Spleen (tissue), 11 donors: Measurements from ENCODE around the gene CYYR1. TPM values are rescaled to one million over a fixed set of nuclear protein-coding genes. Genes with fewer than 3 reads are reported as not detected.

Experiments used
- DNase-seq: peaks from one replicate; pipeline ENCODE4 v3.0.0-alpha.2; 2020
- H3K27ac ChIP-seq, 8 donors: fragments of 200-600 bp; sonication (generic) in 7 of 8; 1 replicate in 4 of 8; 2 replicates in 4 of 8; pipeline versions ENCODE4 v1.5.0 to v1.8.0; 2016 to 2021; ENCODE audit warnings: inconsistent platforms in 4 of 8, mild to moderate bottlenecking in 4 of 8, moderate library complexity in 1 of 8
- H3K27me3 ChIP-seq, 7 donors: fragments of 200-600 bp; sonication (generic) in 6 of 7; replicated peaks in 1 of 7; 1 replicate in 4 of 7; 2 replicates in 3 of 7; pipeline versions ENCODE4 v1.5.0 to v1.8.0; 2016 to 2021; ENCODE audit warnings: inconsistent platforms in 3 of 7, mild to moderate bottlenecking in 1 of 7
- H3K36me3 ChIP-seq, 6 donors: fragments of 200-600 bp; sonication (generic) in 5 of 6; 1 replicate in 4 of 6; 2 replicates in 2 of 6; pipeline versions ENCODE4 v1.5.0 to v1.8.0; 2016 to 2021; ENCODE audit warnings: inconsistent platforms in 2 of 6
- H3K4me1 ChIP-seq, 6 donors: fragments of 200-600 bp; sonication (generic) in 5 of 6; 1 replicate in 3 of 6; 2 replicates in 3 of 6; pipeline versions ENCODE4 v1.5.0 to v1.8.0; 2016 to 2021; ENCODE audit warnings: inconsistent platforms in 3 of 6
- H3K4me3 ChIP-seq, 8 donors: fragments of 200-600 bp; sonication (generic) in 7 of 8; 1 replicate in 4 of 8; 2 replicates in 4 of 8; pipeline versions ENCODE4 v1.5.0 to v1.8.0; 2016 to 2021; ENCODE audit warnings: inconsistent platforms in 4 of 8, mild to moderate bottlenecking in 4 of 8, moderate library complexity in 2 of 8
- H3K9me3 ChIP-seq, 8 donors: fragments of 200-600 bp; sonication (generic) in 7 of 8; 1 replicate in 4 of 8; 2 replicates in 4 of 8; pipeline versions ENCODE4 v1.5.0 to v1.8.0; 2016 to 2021; ENCODE audit warnings: inconsistent platforms in 4 of 8
- POLR2A ChIP-seq, 3 donors: fragments of 450-650 bp; IDR thresholded peaks; one replicate each; pipeline ENCODE4 v1.5.1; 2017; ENCODE audit warnings: antibody characterized with exemption in 3 of 3, mild to moderate bottlenecking in 1 of 3
- POLR2AphosphoS5 ChIP-seq, 3 donors: sonication (generic); formaldehyde crosslinking; IDR thresholded peaks; one replicate each; pipeline ENCODE4 v1.5.1; 2017; ENCODE audit warnings: antibody characterized with exemption in 3 of 3
- WGBS, 5 donors: extraction: QIAGEN DNeasy Blood & Tissue Kit in 3 of 5; methylation state at CpG; one replicate each; pipeline versions ENCODE4 v1.1.5 to v1.1.7; 2013 to 2018; 5-methylcytosine and 5-hydroxymethylcytosine counted together
- intact Hi-C: fragments of 100-400 bp; cut with DNase I; formaldehyde crosslinking; loops from one replicate; pipeline ENCODE4 v1.15.0; 2023; ENCODE audit warnings: low total_unique reads
- polyA plus RNA-seq, 3 donors: library from polyadenylated mRNA; stranded (reverse); fragments of 200-250 nt; gene quantifications; one replicate each; pipeline ENCODE4 v1.2.1, GENCODE V29; 2013
- total RNA-seq, 7 donors: library from RNA; depleted of rRNA in 3 of 7; stranded (reverse); fragments of >200 nt in 3 of 7; fragmentation: NEBNext Ultra II Directional in 4 of 7; extraction: Animal tissue kit (Norgen Biotek cat#: 25700) in 4 of 7; gene quantifications; one replicate each; pipeline versions ENCODE4 v1.1.0 to v1.2.1, GENCODE V29; 2016 to 2021
- TF ChIP-seq, protein P1 (sequence below), 11 experiments: fragments of 200-600 bp in 7 of 11; fragments of 450-650 bp in 4 of 11; sonication (generic) in 4 of 11; IDR thresholded peaks in 8 of 11; conservative IDR thresholded peaks in 3 of 11; 1 replicate in 7 of 11; 2 replicates in 4 of 11; pipeline versions ENCODE4 v1.4.0 to v1.8.0; 2016 to 2021; ENCODE audit warnings: antibody characterized with exemption in 11 of 11, inconsistent platforms in 4 of 11, mild to moderate bottlenecking in 1 of 11
- donor health status: healthy with polysubstance abuse.
- donor health status: DM: no; HTN: no; CAD: no; lungs with moderate emphysema.
- donor health status: DM: no; HTN: no; CAD: no.
- donor health status: Bipolar disorder and iron deficiency.
- donor health status: healthy.
- donor health status: DM: no; HTN: no; CAD: no.
- donor health status: DM: yes; HTN: yes; CAD: no.

CYYR1 gene
- total and polyA plus RNA-seq, 10 donors = 9.5 to 86.9 (median 50.7) TPM

DNA sequence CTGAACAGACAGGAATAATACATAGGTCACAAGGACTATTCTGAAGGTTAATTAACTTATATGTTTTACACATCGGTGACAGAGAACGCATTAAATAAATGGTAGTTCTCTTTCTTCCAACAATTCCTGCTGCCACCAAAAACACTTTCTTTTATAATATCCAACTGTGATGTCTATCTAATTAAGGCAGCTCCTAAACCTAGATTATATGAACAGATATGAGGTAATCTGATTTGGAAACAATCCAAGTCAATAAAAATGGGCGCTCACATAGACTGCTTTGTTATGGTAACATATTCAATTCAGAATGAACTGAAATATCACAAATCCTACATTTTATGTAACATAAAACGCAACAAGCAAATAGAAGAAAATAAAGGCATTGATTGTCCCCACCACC lies 16.0 kb downstream of the CYYR1 start:
- no peak for TF ChIP-seq POLR2AphosphoS5 (IDR thresholded peaks at IDR 0.05)
- no peak for DNase-seq
- no peaks in the 10 kb centered on the region for H3K27me3 ChIP-seq
- H3K9me3 ChIP-seq = no peaks in the 10 kb centered on the region
- peaks cover 0 to 5% (median 0%) of the 10 kb centered on the region in 6 donors for H3K36me3 ChIP-seq
- intact Hi-C loops = no loop called here
- H3K4me3 ChIP-seq = no peak overlapping the region
- WGBS, 5 donors = 88 to 95% (median 94%) methylated on average over 4 of the region's 4 CpGs
- no peak overlapping the region for H3K27ac ChIP-seq
- H3K4me1 ChIP-seq = no peaks in the 10 kb centered on the region

DNA sequence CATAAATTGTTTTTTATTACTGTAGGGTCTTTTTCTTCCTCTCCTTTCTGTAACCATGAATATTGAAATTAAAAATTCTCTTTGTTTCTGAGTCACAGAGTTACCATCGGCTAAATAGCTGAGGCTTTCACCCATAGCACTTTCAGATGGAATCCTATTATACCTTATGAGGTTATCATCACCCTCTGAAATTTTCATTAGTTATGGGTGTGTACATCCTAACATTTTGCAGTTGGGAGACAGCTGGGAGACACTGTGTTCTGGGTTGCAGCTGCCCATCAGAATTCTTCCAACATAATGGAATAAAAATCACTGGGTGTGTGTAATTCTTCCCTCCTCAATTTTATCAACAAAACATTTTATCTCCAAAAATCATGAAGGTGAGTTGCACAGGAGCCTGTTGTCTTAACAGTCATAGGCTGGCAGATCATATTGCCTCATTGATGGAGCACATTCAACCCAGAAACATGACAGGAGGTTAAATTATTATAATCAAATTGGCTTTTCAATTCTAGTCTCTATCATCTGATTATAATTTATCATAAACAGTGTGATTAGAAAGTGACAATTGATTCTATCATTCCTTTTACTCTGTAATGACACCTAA lies 17.4 kb downstream of the CYYR1 start:
- 87 to 90% (median 89%) methylated on average over 1 of the region's 1 CpG for WGBS, 5 donors
- Histone ChIP-seq H3K4me3 (no peak overlapping the region), H3K36me3 (peaks cover 0 to 4% (median 0%) of the 10 kb centered on the region in 6 donors), H3K4me1 (no peaks in the 10 kb centered on the region), H3K9me3 (no peaks in the 10 kb centered on the region), H3K27me3 (no peaks in the 10 kb centered on the region), H3K27ac (no peak overlapping the region)
- intact Hi-C loops = no loop called here
- TF ChIP-seq POLR2AphosphoS5 (IDR thresholded peaks at IDR 0.05) (no peak), POLR2A (IDR thresholded peaks at IDR 0.05) (no peak)
- TF ChIP-seq, protein P1, sequence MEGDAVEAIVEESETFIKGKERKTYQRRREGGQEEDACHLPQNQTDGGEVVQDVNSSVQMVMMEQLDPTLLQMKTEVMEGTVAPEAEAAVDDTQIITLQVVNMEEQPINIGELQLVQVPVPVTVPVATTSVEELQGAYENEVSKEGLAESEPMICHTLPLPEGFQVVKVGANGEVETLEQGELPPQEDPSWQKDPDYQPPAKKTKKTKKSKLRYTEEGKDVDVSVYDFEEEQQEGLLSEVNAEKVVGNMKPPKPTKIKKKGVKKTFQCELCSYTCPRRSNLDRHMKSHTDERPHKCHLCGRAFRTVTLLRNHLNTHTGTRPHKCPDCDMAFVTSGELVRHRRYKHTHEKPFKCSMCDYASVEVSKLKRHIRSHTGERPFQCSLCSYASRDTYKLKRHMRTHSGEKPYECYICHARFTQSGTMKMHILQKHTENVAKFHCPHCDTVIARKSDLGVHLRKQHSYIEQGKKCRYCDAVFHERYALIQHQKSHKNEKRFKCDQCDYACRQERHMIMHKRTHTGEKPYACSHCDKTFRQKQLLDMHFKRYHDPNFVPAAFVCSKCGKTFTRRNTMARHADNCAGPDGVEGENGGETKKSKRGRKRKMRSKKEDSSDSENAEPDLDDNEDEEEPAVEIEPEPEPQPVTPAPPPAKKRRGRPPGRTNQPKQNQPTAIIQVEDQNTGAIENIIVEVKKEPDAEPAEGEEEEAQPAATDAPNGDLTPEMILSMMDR (IDR thresholded peaks at IDR 0.05 in 8 of 11, conservative IDR thresholded peaks at IDR 0.05 in 3 of 11) = no peak
- no peak for DNase-seq

DNA sequence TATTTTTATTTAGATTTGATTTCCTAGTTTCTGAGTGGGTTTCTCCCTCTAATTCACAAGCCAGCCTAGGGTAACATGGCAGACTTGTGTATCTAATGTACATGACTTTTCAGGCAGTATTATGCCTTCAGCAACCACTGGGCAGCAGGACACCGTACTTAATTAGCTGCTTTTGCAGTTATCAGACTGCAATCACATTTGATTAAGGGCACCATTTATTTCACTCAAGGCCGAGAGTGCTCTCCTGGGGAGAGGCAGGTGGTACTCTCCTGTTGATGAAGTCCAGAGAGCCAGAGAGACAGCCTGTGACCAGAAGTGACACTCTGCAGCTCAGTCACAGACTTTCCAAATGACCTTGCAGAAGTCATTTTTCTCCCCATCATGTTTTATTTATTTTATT lies 18.7 kb downstream of the CYYR1 start:
- H3K4me1 ChIP-seq = no peaks in the 10 kb centered on the region
- H3K27me3 ChIP-seq = no peaks in the 10 kb centered on the region
- H3K4me3 ChIP-seq = no peak overlapping the region
- 69 to 92% (median 78%) methylated on average over 2 of the region's 2 CpGs for WGBS, 5 donors
- no peaks in the 10 kb centered on the region for H3K9me3 ChIP-seq
- peak overlapping the region in 1 of 8 donors; percentile 8 for H3K27ac ChIP-seq
- intact Hi-C loops = no loop called here
- H3K36me3 ChIP-seq = no peaks in the 10 kb centered on the region
- DNase-seq = no peak
- TF ChIP-seq POLR2A (IDR thresholded peaks at IDR 0.05) (no peak), POLR2AphosphoS5 (IDR thresholded peaks at IDR 0.05) (no peak)
- TF ChIP-seq, protein P1 (IDR thresholded peaks at IDR 0.05 in 8 of 11, conservative IDR thresholded peaks at IDR 0.05 in 3 of 11) = no peak

DNA sequence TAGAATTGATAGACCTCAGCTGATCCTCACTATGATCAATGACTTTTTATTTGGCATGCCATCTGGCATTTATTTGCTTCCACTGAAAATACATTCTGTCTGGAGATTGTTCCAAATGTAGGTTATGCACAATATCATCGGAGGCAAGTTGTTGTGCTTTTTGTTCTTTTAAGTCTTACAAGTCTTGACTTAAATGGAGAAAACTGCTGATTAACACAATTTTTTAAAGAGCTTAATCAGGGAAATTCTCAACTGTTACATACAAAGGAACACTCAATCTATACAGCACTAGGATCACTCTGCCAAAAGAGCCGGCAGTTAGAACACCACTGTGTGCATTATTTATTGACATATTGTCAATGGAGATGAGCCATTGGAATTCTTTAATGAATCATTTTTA lies 19.2 kb downstream of the CYYR1 start:
- no peaks in the 10 kb centered on the region for H3K9me3 ChIP-seq
- H3K4me1 ChIP-seq = no peaks in the 10 kb centered on the region
- no peaks in the 10 kb centered on the region for H3K27me3 ChIP-seq
- intact Hi-C loops = no loop called here
- no peak overlapping the region for H3K4me3 ChIP-seq
- no peak overlapping the region for H3K27ac ChIP-seq
- no peaks in the 10 kb centered on the region for H3K36me3 ChIP-seq
- 90 to 96% (median 93%) methylated on average over 2 of the region's 2 CpGs for WGBS, 5 donors
- no peak for DNase-seq
- TF ChIP-seq, protein P1 (IDR thresholded peaks at IDR 0.05 in 8 of 11, conservative IDR thresholded peaks at IDR 0.05 in 3 of 11) = no peak
- no peak for TF ChIP-seq POLR2A (IDR thresholded peaks at IDR 0.05)
- TF ChIP-seq POLR2AphosphoS5 (IDR thresholded peaks at IDR 0.05) = no peak
